HL-60/S4 treated with phorbol 12-myristate 13-acetate at 8.2 ng/mL for 4 days and 3 days (cell line): ENCODE measurements around the gene KCNQ1.

Experiments used
- in situ Hi-C: fragments of 300-500 bp; cut with MboI; formaldehyde crosslinking; loops from 2 replicates; pipeline ENCODE4 v1.15.0; 2022; ENCODE audit warnings: low sequenced_read_pairs

The KCNQ1 gene

DNA sequence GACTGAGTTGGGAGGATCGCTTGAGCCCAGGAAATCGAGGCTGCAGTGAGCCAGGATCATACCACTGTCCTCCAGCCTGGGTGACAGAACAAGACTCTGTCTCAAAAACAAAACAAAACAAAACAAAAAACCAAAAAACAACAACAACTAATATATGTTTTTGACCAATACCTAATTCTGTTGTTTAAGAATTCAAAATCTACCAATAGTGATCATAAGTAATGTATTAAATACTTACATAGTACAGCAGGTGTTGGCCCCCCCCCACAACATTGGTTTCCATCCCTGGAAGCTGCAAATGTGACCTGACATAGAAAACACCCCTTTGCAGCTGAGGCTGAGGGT lies 74.7 kb downstream of the KCNQ1 start:
- in situ Hi-C loops, result no loop called here

DNA sequence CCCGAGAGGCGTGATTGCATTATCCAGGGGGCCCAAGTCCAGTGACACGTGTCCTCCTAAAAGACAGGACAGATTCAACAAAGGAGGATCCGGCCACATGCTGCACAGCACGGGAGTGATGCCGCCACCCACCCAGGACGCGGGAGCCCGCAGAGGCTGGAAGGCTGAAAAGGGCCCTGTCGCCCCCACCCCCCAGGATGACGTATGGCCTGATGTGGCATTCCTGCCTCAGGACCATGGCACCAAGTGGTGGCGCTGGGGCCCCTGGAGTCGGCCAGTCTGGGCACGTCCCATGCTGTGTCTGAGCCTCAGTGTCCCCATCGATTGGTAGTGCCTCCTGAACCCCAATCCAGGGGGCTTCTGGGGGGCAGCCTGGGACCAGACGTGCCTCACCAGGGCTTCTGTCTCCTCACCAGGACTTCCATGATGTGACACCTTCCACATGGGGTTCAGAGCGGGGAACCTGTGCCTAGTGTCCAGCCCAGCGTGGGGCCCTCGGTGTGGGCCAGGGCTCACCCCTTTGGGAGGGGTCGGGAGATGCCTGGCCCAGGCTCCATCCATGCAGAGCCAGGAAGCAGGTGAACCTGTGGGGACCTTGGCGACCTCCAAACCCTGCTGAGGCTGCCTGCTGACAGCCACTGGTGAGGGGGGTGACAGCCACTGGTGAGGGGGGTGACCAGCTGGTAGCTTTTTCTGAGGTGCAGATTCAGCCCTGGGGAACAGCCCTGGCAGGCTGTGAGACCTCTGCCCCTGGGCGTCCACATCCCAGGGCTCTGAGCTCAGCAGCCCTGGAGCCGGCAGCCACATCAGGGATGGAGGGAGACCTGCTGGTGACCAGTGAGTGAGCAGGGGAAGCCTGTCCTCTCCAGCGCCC lies 75.3 kb downstream of the KCNQ1 start:
- in situ Hi-C loops, result no loop called here

DNA sequence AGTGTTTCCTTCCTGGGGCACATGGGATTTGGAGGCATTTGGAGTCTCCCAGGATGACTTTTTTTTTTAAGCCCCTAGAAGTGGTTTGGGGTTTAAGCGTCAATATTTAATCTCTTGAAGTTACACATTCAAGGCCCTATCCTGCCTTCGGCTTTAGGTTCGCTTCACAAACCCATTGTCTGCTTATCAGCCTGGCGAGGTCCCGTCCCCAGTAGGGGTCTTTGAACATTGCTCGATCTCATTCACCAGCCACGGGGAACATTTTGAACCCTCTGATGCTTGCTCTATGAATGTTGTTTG lies 75.9 kb downstream of the KCNQ1 start:
- in situ Hi-C loops, result no loop called here

DNA sequence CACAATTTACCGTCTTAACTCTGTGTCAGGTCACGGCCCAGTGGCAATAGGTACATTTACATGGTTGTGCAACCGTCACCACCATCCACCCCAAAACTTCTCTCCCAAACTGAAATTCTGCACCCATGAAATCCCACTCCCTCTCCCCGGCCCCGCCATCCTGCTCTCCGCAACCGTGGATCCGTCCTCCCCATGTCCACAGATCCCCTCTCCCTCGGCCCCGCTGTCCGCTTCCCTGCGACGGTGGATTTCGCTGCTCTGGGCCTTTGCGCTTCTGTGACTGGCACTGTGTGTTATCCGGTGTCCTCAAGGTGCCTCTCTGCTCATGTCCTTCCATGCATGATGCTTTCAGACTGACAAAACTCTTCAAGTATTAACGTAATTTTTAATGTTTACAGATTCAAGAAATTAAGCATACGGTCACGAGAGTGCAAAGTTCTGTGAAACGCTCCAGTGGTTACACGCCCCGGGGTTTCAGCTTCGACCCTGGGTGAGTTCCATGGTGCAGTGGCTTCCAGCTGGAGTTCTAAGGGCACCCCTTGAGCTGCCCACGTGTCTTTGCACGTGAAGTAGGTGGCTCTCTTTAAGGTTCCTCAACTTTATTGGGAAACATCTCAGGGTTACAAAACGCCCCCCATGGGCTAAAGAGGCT lies 76.4 kb downstream of the KCNQ1 start:
- in situ Hi-C loops, result no loop called here

DNA sequence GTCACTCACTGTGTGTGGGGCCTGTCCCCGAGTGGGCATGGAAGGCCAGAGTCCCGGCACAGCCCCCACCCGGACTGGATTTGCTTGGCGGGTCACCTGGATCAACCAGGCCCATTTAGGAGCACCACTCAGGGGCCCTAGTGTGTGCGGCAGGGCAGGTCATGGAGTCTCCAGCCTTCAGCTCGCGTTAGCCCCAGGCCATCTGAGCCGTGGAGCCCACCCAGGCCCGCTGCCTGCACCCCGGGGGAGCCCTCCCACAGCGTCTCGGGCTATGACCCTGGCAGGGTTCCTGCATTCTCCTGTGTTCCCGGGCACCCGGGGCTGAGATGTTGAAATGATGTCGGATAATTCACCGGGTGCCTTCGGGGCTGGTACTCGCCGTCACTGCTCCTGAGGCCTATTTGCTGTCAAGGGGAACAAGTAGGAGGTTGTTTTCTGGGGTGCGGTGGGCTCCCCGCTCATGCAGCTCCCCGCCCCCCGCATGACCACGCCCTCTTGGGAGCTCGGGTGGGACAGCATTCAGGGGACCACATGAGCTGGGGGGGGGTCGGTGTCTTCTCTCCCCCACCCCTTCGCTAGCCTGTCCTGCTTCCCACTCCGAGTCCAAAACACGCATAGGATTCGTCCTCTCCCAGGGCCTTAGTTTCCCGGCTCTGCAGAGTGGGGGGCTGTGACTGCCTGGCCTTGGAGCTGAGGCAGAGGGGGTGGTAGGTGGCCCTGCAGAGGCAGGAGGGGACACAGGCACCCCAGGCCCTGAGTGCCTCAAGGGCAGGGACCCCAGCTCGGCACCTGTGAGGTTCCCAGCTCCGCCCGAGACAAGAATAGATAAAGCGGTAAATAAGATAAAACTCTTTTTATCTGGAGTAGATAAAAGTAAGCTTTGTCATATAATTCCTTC lies 77.2 kb downstream of the KCNQ1 start:
- in situ Hi-C loops, result no loop called here

GRCh38 chr11:2522631-2523255 lies 77.9 kb downstream of the KCNQ1 start:
- in situ Hi-C loops, result no loop called here

- in situ Hi-C loops, result no loop called here
These were observed 79.1 kb downstream of the KCNQ1 start for GRCh38 chr11:2523821-2524391.

DNA sequence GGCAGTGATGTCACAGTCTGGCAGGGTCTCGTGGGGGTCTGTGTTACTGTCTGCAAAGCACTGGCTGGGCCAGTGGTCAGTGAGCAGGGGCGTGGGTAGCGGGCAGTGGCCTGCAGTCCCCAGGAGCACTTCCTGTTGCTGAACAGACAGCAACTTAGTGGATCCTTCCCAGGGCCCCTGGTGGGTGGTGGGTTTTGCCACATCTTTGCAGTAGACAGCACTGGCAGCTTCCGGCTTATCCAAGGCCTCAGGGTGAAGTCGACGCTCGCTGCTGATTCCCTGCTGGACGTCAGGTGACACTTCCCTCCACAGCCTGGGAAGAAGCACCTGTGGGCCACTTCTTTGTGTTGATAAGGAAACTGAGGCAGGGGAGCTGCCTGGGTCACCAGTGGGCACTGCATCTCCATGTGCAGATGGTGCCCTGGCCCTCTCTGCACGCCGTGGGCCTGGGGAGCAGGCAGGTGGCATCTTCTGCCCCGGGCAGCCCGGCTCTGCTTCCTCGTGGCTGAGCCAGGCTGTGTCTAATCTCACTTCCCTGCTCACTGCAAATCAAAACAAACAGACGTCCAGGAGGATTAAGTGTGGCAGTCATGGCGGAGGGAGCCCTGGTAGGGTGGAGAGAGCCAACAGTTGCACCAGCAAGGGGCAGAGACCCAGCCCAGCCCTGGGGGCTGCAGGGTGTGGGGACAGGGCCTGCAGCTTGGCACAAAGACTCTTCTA lies 79.8 kb downstream of the KCNQ1 start:
- in situ Hi-C loops, result no loop called here

DNA sequence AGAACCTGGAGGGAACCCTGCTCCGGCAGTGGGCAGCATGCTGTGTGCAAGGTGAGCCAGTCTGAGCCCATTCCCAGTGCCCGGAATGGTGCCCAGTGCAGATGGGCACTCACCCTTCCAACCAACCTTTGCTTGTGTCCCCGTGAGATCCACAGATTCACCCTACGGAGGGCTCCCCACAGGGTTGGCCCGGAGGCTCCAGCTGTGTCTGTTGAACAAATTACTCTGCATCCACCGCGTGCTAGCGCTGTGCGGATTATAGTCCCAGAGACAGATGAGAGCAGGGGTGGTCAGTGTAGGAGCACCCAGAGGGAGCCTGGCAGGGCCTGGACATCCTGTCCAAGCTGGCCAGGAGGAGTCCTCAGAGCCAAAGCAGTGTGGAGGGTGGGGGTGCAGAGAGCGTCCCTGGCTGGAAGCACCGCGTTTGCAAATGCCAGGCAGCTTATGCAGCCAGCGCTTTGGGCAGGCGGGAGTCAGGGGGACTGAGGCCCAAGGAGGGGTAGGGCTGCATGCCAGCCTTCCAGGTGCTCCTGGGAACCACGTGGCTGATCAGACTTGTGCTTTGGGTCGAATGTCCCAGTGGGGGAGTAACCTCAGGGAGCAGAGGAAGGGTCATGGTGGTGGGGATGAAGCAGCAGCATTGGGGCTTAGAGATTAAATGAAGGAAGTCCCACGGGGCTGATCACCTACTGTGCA lies 80.5 kb downstream of the KCNQ1 start:
- in situ Hi-C loops, result no loop called here

GRCh38 chr11:2525941-2526807 lies 81.4 kb downstream of the KCNQ1 start:
- in situ Hi-C loops, result no loop called here

- in situ Hi-C loops, result no loop called here
These were observed 82.1 kb downstream of the KCNQ1 start for GRCh38 chr11:2526808-2527381.

- in situ Hi-C loops, result no loop called here
These were observed 82.9 kb downstream of the KCNQ1 start for GRCh38 chr11:2527621-2528291.

DNA sequence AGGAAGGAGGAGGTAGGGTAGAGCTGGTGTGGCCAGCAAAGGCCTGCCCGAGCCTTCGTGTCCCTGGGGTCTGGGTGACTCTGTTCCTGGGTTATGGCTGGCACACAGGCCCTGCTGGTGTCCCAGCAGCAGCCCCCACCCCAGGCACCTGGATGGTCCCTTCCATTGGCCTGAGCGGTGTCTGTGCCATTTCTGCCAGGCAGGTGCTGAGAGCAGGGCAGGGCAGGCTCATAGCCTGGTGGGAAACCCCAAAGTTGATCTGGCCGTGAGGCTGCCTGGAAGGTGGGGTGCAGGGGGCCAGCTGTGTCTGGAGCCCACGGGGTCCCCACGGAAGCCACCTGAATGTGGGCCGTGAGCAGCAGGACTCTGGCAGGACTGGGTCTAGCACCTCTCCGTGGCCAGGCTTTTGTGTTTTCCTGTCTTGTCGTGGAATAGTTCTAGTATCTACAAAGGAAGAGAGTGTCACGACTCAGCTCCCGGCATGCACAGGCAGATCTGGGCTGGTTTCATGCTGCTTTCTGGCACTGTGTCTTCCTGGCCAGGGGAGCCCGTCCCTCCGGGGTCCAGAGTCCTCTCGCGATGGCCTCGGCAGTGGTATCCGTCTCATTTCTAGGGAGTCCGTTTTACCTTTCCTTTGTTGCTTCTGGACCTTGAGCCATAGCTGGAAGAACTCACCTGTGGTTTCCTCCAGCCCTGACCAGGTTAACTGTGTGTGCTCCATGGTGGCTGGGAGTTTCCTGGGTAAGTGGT lies 83.7 kb downstream of the KCNQ1 start:
- in situ Hi-C loops, result no loop called here

- in situ Hi-C loops, result no loop called here
These were observed 84.4 kb downstream of the KCNQ1 start for GRCh38 chr11:2529173-2529572.

GRCh38 chr11:2529636-2530035 lies 84.8 kb downstream of the KCNQ1 start:
- in situ Hi-C loops, result loop anchor here (5.0 to 10.0 kb wide), 2 partner anchors 102 to 355 kb away; partner anchors contain the start of gene CDKN1C

DNA sequence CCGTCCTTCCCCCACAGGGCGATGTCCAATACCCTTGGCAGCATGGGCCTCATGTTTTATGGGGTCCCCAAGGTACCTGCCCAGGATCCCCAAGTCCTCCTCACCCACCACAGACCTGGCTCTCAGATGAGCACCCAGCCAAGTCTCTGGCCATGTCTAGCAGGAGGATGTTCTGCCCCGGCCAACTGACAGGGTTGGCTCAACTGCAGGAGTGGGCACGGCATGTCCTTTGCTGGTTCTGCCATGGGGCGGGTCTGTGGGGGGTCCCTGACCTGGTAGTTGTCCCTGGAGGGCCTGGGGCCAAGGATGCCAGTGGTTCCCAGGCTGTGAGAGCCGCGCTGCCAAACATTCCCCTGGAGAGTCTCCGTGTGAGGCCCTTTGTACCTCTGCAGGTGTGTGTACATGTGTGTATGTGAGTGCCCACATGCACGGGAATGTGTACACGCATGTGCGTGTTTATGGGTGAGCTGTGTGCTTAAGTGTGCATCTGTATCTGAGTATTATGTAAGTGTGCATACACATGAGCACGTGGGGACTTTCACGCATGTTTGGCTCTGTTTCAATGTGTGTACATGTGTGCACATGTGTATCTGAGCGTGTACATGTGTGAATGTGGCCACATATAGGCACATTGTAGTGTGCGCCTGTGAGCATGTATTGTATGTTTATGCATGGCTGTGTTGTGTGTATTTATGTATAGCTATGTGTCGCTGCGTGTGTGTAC lies 85.5 kb downstream of the KCNQ1 start:
- in situ Hi-C loops, result loop anchor here (5.0 to 10.0 kb wide), 2 partner anchors 103 to 355 kb away; partner anchors contain the start of gene CDKN1C
